D721Med (cell line): ENCODE results near the gene ROCK1.

ENCODE experiments used
- DNase-seq: peaks from one replicate; pipeline ENCODE4 v3.0.0; 2011; ENCODE audit warnings: low spot score; ENCODE audit not compliant: insufficient read length
- FAIRE-seq: peaks from 2 replicates; lab custom pipeline; 2011; peaks lifted over from hg19 to GRCh38; lab: Jason Lieb, UNC
- TF ChIP-seq, protein P1 (sequence below): IDR thresholded peaks from 2 replicates; pipeline ENCODE4 v1.5.1; 2012; ENCODE audit warnings: mild to moderate bottlenecking, control low read depth; ENCODE audit not compliant: insufficient read depth; ENCODE audit errors: missing control alignments

ROCK1 gene

DNA sequence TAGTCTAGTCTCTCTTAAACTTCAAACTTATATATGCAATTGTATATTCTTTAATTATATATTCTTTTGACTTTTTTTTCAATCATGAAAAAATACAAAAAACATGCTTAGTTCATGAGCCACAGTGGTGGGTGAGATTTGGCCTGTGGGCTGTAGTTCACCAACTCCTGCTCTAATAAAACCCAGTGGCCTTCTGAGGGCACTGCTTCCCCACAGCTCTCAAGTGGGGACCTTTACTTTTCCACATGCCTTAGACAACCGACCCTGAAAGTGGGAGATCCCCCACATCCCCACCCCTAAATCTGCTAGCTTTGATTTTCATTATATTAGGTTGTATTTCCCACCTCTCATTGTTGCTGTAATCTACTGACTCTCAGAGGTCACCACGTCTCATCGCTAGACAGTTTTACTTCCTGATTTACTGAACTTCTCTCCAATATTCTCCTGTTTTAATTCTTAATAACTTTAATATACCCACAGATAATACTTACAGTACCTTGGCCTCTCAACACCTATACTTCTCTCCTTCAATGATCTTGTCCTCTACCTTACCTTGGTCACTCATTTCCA lies 57.3 kb downstream of the ROCK1 start:
- DNase-seq (no peak), FAIRE-seq (no peak)
- TF ChIP-seq, protein P1, sequence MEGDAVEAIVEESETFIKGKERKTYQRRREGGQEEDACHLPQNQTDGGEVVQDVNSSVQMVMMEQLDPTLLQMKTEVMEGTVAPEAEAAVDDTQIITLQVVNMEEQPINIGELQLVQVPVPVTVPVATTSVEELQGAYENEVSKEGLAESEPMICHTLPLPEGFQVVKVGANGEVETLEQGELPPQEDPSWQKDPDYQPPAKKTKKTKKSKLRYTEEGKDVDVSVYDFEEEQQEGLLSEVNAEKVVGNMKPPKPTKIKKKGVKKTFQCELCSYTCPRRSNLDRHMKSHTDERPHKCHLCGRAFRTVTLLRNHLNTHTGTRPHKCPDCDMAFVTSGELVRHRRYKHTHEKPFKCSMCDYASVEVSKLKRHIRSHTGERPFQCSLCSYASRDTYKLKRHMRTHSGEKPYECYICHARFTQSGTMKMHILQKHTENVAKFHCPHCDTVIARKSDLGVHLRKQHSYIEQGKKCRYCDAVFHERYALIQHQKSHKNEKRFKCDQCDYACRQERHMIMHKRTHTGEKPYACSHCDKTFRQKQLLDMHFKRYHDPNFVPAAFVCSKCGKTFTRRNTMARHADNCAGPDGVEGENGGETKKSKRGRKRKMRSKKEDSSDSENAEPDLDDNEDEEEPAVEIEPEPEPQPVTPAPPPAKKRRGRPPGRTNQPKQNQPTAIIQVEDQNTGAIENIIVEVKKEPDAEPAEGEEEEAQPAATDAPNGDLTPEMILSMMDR: no peak

DNA sequence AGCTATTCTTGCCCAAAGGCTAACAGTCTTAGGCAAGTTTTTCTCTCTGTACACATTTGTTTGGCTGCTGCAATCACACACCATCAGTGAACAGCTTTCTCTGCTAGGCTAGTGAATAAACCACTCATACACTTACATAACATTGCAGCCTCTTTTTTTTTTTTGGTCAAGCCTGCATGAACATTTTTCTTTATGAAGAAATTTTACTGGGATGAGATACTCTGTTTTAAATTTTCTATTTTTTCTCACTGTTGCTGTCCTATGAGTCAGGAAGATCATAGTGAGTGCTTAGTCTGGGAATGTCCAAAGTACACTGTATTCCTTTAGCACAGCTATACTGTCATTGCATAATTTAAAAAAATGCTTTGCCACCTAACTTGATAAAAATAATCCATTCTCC lies 58.5 kb downstream of the ROCK1 start:
- DNase-seq: no peak
- TF ChIP-seq, protein P1: no peak
- FAIRE-seq: no peak

- FAIRE-seq (no peak), DNase-seq (no peak)
Observed at GRCh38 chr18:21052385-21052784, 59.2 kb downstream of the ROCK1 start.

DNA sequence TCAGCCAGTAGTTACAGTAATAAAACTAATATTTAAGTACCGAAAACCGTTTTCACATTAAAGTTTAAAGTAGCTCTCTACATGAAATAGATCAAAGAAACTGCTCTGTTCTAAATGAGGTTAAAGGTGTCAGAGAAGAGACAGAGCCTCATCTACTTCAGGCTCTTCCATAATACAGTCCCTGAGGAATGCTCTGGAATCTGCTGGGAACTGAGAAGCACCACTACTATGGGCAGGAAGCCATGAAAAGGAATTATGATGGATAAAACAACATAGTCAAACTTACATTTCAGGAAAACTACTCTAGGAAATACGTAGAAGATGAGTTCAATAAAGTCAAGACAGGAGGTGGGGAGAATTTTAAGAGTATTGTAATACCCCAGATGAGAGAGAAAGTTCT lies 60.0 kb downstream of the ROCK1 start:
- DNase-seq (no peak), FAIRE-seq (no peak)
- TF ChIP-seq, protein P1: no peak

More at GRCh38 chr18:21052385-21052784, 59.2 kb downstream of the ROCK1 start:
- TF ChIP-seq, protein P1: no peak

- no peak for FAIRE-seq
- no peak for DNase-seq
- TF ChIP-seq, protein P1: no peak
Observed at GRCh38 chr18:21049306-21049705, 62.3 kb downstream of the ROCK1 start.

- FAIRE-seq (no peak), DNase-seq (no peak)
- TF ChIP-seq, protein P1: no peak
Observed at GRCh38 chr18:21047126-21047525, 64.5 kb downstream of the ROCK1 start.

DNA sequence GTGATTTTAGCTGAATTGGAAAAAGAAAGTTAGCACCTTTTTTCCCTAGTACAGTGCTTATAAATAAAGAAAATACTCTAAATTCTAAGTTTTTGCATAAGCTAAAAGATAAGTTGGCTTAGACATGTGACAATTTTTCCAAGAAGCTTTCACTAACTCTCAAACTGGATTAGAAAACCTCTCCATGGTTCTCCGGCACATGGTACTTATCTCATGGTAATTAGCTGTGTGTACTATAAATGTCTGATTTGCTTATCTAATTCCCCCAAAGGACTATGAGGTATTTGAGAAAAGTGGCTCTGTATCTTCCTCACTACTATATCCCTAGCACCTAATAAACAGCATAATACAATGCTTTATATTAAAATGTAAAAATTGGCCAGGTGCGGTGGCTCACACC lies 71.1 kb downstream of the ROCK1 start:
- TF ChIP-seq, protein P1: no peak
- FAIRE-seq: no peak
- no peak for DNase-seq
